Retinal pigment epithelial cell (primary cell): Measurements from ENCODE around the gene GABPB2.
A peak's percentile ranks its signal among the peaks of the same experiment; 100 is the strongest.

Experiments used
- DNase-seq: peaks from one replicate; pipeline ENCODE4 v3.0.0-alpha.2; 2010; ENCODE audit warnings: low read depth
- H3K4me3 ChIP-seq: 2 replicates; pipeline ENCODE4 v1.5.1; 2011; ENCODE audit warnings: mild to moderate bottlenecking, low read length, control low read depth, moderate library complexity
- CTCF ChIP-seq: conservative IDR thresholded peaks from 2 replicates; pipeline ENCODE4 v1.5.1; 2011; ENCODE audit warnings: low read depth, low read length, control low read depth, inconsistent platforms

The GABPB2 gene

GRCh38 chr1:151142411-151143056 is 72.0 kb downstream of the GABPB2 start:
- no peak for TF ChIP-seq CTCF
- no peak for DNase-seq
- no peak overlapping the region for H3K4me3 ChIP-seq

GRCh38 chr1:151143057-151143435 is 72.5 kb downstream of the GABPB2 start:
- TF ChIP-seq CTCF = no peak
- no peak overlapping the region for H3K4me3 ChIP-seq
- DNase-seq = no peak

GRCh38 chr1:151143986-151144385 is 73.4 kb downstream of the GABPB2 start:
- H3K4me3 ChIP-seq = no peak overlapping the region
- TF ChIP-seq CTCF = no peak
- no peak for DNase-seq

- no peak for DNase-seq
- no peak for TF ChIP-seq CTCF
- no peak overlapping the region for H3K4me3 ChIP-seq
Measured at GRCh38 chr1:151144474-151145303, 74.1 kb downstream of the GABPB2 start.

GRCh38 chr1:151145304-151146071 is 74.9 kb downstream of the GABPB2 start:
- H3K4me3 ChIP-seq = peak overlapping the region; percentile 71
- no peak for TF ChIP-seq CTCF
- no peak for DNase-seq

- TF ChIP-seq CTCF = no peak
- peak overlapping the region; percentile 71 for H3K4me3 ChIP-seq
- DNase-seq = no peak
Measured at GRCh38 chr1:151146072-151146411, 75.5 kb downstream of the GABPB2 start.
